Measurements from ENCODE around the gene SLC25A18.

DNA sequence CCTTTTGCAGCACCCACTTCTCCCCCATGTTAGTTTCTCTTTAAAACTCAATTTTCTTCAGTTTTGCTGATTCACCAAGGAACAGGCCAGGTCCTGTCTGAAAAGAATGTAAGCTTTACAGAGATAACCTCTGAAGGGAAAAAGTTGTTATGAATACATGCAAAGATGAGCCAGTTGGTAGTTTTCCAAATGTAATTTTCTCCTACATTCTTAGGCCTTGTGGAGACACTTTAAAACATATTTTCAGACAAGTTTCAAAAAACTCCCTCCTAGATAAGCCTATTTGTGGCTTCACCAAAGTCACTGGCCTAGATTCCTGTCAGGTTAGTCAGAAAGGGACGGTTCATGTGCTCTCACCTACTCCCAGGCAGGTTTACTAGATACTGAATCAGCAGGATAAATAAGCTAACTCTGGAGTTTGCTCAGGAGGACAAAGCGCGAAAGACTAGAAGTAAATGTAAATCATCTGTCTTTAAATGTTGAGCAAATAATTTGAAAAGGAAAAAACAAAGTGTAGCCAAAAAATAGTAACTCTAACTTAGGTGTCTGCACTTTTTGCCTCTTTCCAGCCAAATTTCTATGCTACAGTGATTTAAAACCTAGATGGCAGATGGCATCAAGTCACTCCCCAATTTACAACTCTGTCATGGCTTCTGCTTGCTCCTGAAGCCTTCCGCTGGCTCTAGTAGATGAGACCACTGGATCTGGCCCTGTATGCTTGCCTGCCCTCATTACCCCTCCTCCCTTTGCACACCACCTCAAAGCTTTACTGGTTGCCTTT, 70.1 kb downstream of the SLC25A18 start:
- TF ChIP-seq EZH2 (IDR thresholded peaks at IDR 0.05; ENCODE audit: borderline replicate concordance, low read depth, low read length, poor library complexity, severe bottlenecking), result no peak
- TF ChIP-seq, protein P1, sequence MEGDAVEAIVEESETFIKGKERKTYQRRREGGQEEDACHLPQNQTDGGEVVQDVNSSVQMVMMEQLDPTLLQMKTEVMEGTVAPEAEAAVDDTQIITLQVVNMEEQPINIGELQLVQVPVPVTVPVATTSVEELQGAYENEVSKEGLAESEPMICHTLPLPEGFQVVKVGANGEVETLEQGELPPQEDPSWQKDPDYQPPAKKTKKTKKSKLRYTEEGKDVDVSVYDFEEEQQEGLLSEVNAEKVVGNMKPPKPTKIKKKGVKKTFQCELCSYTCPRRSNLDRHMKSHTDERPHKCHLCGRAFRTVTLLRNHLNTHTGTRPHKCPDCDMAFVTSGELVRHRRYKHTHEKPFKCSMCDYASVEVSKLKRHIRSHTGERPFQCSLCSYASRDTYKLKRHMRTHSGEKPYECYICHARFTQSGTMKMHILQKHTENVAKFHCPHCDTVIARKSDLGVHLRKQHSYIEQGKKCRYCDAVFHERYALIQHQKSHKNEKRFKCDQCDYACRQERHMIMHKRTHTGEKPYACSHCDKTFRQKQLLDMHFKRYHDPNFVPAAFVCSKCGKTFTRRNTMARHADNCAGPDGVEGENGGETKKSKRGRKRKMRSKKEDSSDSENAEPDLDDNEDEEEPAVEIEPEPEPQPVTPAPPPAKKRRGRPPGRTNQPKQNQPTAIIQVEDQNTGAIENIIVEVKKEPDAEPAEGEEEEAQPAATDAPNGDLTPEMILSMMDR (conservative IDR thresholded peaks at IDR 0.05; ENCODE audit: low read depth, low read length), result no peak
